Hepatocyte (in vitro differentiated cells): ENCODE measurements around the gene APOO. TPM values are rescaled to one million over a fixed set of nuclear protein-coding genes. Genes with fewer than 3 reads are reported as not detected.
A peak's percentile ranks its signal among the peaks of the same experiment; 100 is the strongest.

Experiments
- DNase-seq: peaks from one replicate; pipeline ENCODE4 v3.0.0-alpha.2; 2016; ENCODE audit warnings: low spot score
- H2AFZ ChIP-seq: fragments of 200-600 bp; sonication (generic); 2 replicates; pipeline ENCODE4 v1.6.0; 2016; ENCODE audit warnings: antibody characterized with exemption, mild to moderate bottlenecking
- H3K27ac ChIP-seq: fragments of 200-600 bp; sonication (generic); 2 replicates; pipeline ENCODE4 v1.5.1; 2016; ENCODE audit warnings: mild to moderate bottlenecking
- H3K27me3 ChIP-seq: fragments of 200-600 bp; sonication (generic); 2 replicates; pipeline ENCODE4 v1.6.1; 2016
- H3K36me3 ChIP-seq: fragments of 200-600 bp; sonication (generic); replicated peaks from 2 replicates; pipeline ENCODE4 v1.5.1; 2016; ENCODE audit warnings: low read depth; ENCODE audit not compliant: insufficient read depth
- H3K4me1 ChIP-seq: fragments of 200-600 bp; sonication (generic); 2 replicates; pipeline ENCODE4 v1.5.1; 2016; ENCODE audit warnings: mild to moderate bottlenecking, moderate library complexity; ENCODE audit not compliant: insufficient read depth
- H3K4me2 ChIP-seq: fragments of 200-600 bp; sonication (generic); 2 replicates; pipeline ENCODE4 v1.6.0; 2016
- H3K4me3 ChIP-seq: fragments of 200-600 bp; sonication (generic); 2 replicates; pipeline ENCODE4 v1.5.1; 2016; ENCODE audit warnings: mild to moderate bottlenecking
- H3K79me2 ChIP-seq: fragments of 200-600 bp; sonication (generic); 2 replicates; pipeline ENCODE4 v1.6.0; 2017; ENCODE audit warnings: mild to moderate bottlenecking
- H3K9me2 ChIP-seq: fragments of 200-600 bp; sonication (generic); replicated peaks from 2 replicates; pipeline ENCODE4 v1.6.0; 2017; ENCODE audit warnings: mild to moderate bottlenecking; ENCODE audit not compliant: insufficient read depth
- H3K9me3 ChIP-seq: fragments of 200-600 bp; sonication (generic); 2 replicates; pipeline ENCODE4 v1.5.1; 2016; ENCODE audit warnings: low read depth, mild to moderate bottlenecking
- H4K20me1 ChIP-seq: fragments of 200-600 bp; sonication (generic); 2 replicates; pipeline ENCODE4 v1.6.0; 2016; ENCODE audit warnings: mild to moderate bottlenecking; ENCODE audit not compliant: insufficient read depth, poor library complexity, severe bottlenecking
- EZH2 ChIP-seq: fragments of 200-600 bp; sonication (generic); IDR thresholded peaks from 2 replicates; pipeline ENCODE4 v1.6.1; 2016; ENCODE audit warnings: antibody characterized with exemption, mild to moderate bottlenecking, borderline replicate concordance
- EZH2phosphoT487 ChIP-seq: fragments of 200-600 bp; sonication (generic); IDR thresholded peaks from one replicate; pipeline ENCODE4 v1.6.1; 2018; ENCODE audit warnings: antibody characterized with exemption, mild to moderate bottlenecking, low read depth, moderate library complexity; ENCODE audit not compliant: unreplicated experiment, severe bottlenecking
- WGBS: methylation state at CpG from one replicate; pipeline ENCODE4 v1.1.6; 2016; ENCODE audit warnings: low lambda C conversion rate; ENCODE audit errors: missing lambda C conversion rate; 5-methylcytosine and 5-hydroxymethylcytosine counted together
- polyA plus RNA-seq: library from polyadenylated mRNA; unstranded; fragments of >200 nt; fragmentation: Nextera tagmentation; extraction: Ambion mirVana; gene quantifications from 2 replicates; pipeline ENCODE4 v1.2.1, GENCODE V29; 2016
- total RNA-seq: library from RNA; depleted of rRNA; stranded (reverse); fragments of >200 nt; gene quantifications from 2 replicates; pipeline ENCODE4 v1.2.3, GENCODE V29; 2014
- TF ChIP-seq, protein P1 (sequence below): fragments of 200-600 bp; sonication (generic); IDR thresholded peaks from 2 replicates; pipeline ENCODE4 v1.5.1; 2016; ENCODE audit warnings: antibody characterized with exemption, mild to moderate bottlenecking; ENCODE audit not compliant: poor library complexity

The APOO gene
- total RNA-seq (21.9 and 27.0 TPM in 2 replicates), polyA plus RNA-seq (35.3 and 45.1 TPM in 2 replicates)

- Histone ChIP-seq H3K4me2 (peak within 1 kb of the TSS; percentile 85), H3K27me3 (no peaks in the 10 kb centered on the region), H3K27ac (peak within 1 kb of the TSS; percentile 90), H3K9me3 (no peaks in the 10 kb centered on the region), H3K79me2 (peaks cover 18% of the 10 kb centered on the region), H3K9me2 (no peaks in the 10 kb centered on the region), H3K4me3 (peak within 1 kb of the TSS; percentile 53), H3K4me1 (peaks cover 6% of the 10 kb centered on the region), H2AFZ (peak within 1 kb of the TSS; percentile 83), H3K36me3 (no peaks in the 10 kb centered on the region), H4K20me1 (no peaks in the 10 kb centered on the region)
- under 1% methylated on average over 73 of the region's 81 CpGs for WGBS
- DNase-seq = peak; percentile 99
- TF ChIP-seq, protein P1, sequence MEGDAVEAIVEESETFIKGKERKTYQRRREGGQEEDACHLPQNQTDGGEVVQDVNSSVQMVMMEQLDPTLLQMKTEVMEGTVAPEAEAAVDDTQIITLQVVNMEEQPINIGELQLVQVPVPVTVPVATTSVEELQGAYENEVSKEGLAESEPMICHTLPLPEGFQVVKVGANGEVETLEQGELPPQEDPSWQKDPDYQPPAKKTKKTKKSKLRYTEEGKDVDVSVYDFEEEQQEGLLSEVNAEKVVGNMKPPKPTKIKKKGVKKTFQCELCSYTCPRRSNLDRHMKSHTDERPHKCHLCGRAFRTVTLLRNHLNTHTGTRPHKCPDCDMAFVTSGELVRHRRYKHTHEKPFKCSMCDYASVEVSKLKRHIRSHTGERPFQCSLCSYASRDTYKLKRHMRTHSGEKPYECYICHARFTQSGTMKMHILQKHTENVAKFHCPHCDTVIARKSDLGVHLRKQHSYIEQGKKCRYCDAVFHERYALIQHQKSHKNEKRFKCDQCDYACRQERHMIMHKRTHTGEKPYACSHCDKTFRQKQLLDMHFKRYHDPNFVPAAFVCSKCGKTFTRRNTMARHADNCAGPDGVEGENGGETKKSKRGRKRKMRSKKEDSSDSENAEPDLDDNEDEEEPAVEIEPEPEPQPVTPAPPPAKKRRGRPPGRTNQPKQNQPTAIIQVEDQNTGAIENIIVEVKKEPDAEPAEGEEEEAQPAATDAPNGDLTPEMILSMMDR = peak; percentile 95
- no peak for TF ChIP-seq EZH2phosphoT487
Observed at GRCh38 chrX:23907498-23908218, at the start of gene APOO, which contains the start of gene CXorf58. TSS of gene APOO (minus strand) at chrX:23907938. CDS start at chrX:23907702, 236 bp downstream. TSS of gene CXorf58 (plus strand) at chrX:23908006. CDS start at chrX:23910303, 2,297 bp downstream.

DNA sequence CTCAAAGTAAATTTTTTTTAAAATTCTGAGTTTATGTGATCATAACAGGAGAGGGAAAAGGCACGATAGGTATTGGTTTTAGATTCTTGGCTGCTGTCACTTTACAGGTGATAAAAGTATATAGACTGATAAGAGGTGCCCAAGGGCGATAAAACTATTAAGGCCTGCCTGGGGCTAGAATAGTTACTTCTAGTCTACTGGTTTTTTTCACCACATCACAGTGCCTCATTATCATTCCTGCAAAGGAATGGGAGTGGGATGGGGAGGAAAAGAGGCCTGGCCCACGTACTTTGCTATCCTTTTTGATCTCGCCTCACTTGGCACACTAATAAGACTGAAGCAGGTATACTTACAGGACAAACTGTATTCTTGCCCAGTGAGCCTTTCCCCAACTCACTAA, 46.7 kb upstream of the APOO start:
- Histone ChIP-seq H3K27ac (no peak overlapping the region), H3K9me3 (no peaks in the 10 kb centered on the region), H3K4me1 (no peaks in the 10 kb centered on the region), H3K36me3 (no peaks in the 10 kb centered on the region), H3K79me2 (no peaks in the 10 kb centered on the region), H3K27me3 (no peaks in the 10 kb centered on the region), H3K4me3 (no peak overlapping the region), H3K4me2 (no peak overlapping the region), H2AFZ (no peak overlapping the region), H3K9me2 (no peaks in the 10 kb centered on the region), H4K20me1 (no peaks in the 10 kb centered on the region)
- TF ChIP-seq EZH2 (no peak), EZH2phosphoT487 (no peak)
- TF ChIP-seq, protein P1 = no peak
- no peak for DNase-seq
- 54% methylated on average over 4 of the region's 4 CpGs for WGBS

DNA sequence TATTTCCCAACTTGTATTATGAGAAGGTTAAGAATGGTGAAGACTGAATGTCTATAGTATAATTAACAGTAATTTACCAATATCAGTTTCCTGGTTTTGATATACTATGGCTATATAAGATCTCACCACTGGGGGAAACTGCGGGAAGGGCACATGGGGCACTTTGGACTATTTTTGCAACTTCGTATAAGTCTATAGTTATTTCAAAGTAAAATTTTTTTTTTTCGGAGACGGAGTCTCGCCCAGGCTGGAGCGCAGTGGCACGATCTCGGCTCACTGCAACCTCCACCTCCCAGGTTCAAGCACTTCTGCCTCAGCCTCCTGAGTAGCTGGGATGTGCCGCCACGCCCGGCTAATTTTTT, 46.2 kb upstream of the APOO start:
- peak overlapping the region; percentile 34 for H2AFZ ChIP-seq
- H3K9me2 ChIP-seq = no peaks in the 10 kb centered on the region
- H3K27ac ChIP-seq = no peak overlapping the region
- no peaks in the 10 kb centered on the region for H3K79me2 ChIP-seq
- no peaks in the 10 kb centered on the region for H4K20me1 ChIP-seq
- TF ChIP-seq, protein P1 = no peak
- TF ChIP-seq EZH2phosphoT487 = no peak
- no peak for TF ChIP-seq EZH2
- no peak overlapping the region for H3K4me3 ChIP-seq
- no peaks in the 10 kb centered on the region for H3K27me3 ChIP-seq
- no peaks in the 10 kb centered on the region for H3K9me3 ChIP-seq
- no peaks in the 10 kb centered on the region for H3K4me1 ChIP-seq
- DNase-seq = no peak
- peak overlapping the region; percentile 57 for H3K4me2 ChIP-seq
- no peaks in the 10 kb centered on the region for H3K36me3 ChIP-seq
- WGBS = 95% methylated on average over 11 of the region's 11 CpGs
